Lower lobe of right lung (tissue), 2 donors: ENCODE data around the gene B3GNT5. TPM values are rescaled to one million over a fixed set of nuclear protein-coding genes. Genes with fewer than 3 reads are reported as not detected.

Experiments
- ATAC-seq, 2 donors: fragments of 200-7000 bp; cut with Tn5 transposase; one replicate each; pipeline ENCODE4 v1.9.1; 2020 to 2022; ENCODE audit warnings: mild to moderate bottlenecking in 2 of 2, moderate library complexity in 2 of 2
- DNase-seq: peaks from one replicate; pipeline ENCODE4 v3.0.0-alpha.2; 2020
- H3K27ac ChIP-seq: fragments of 200-600 bp; one replicate; pipeline ENCODE4 v1.8.0; 2022
- H3K27me3 ChIP-seq: fragments of 200-600 bp; one replicate; pipeline ENCODE4 v1.8.0; 2022; ENCODE audit warnings: low read depth
- H3K36me3 ChIP-seq: fragments of 200-600 bp; one replicate; pipeline ENCODE4 v1.8.0; 2022; ENCODE audit warnings: mild to moderate bottlenecking
- H3K4me1 ChIP-seq: fragments of 200-600 bp; one replicate; pipeline ENCODE4 v1.8.0; 2022
- H3K4me3 ChIP-seq: fragments of 200-600 bp; one replicate; pipeline ENCODE4 v1.8.0; 2022; ENCODE audit warnings: mild to moderate bottlenecking
- H3K9me3 ChIP-seq: fragments of 200-600 bp; one replicate; pipeline ENCODE4 v1.8.0; 2022
- CTCF ChIP-seq: fragments of 200-600 bp; IDR thresholded peaks from one replicate; pipeline ENCODE4 v1.8.0; 2022; ENCODE audit warnings: antibody characterized with exemption, mild to moderate bottlenecking
- intact Hi-C: fragments of 100-400 bp; cut with DNase I; formaldehyde crosslinking; loops from one replicate; pipeline ENCODE4 v1.11.0; 2022
- total RNA-seq: library from RNA; stranded (reverse); fragmentation: NEBNext Ultra II Directional; extraction: Animal tissue kit (Norgen Biotek cat#: 25700); gene quantifications from one replicate; pipeline ENCODE4 v1.2.1, GENCODE V29; 2021
- donor health status: DM: no; HTN: yes; CAD: no; lungs with severe emphysema.

Gene B3GNT5
- total RNA-seq, 1 donor from 2014 or later = 30.8 TPM

- no peak for TF ChIP-seq CTCF
- peaks cover 21% of the 10 kb centered on the region for H3K4me1 ChIP-seq
- ATAC-seq (no peak), DNase-seq (no peak)
- peaks cover 19% of the 10 kb centered on the region for H3K36me3 ChIP-seq
- intact Hi-C loops = no loop called here
- no peaks in the 10 kb centered on the region for H3K27me3 ChIP-seq
- H3K27ac ChIP-seq = no peak overlapping the region
- no peaks in the 10 kb centered on the region for H3K9me3 ChIP-seq
- H3K4me3 ChIP-seq = no peak overlapping the region
These were observed 19.7 kb downstream of the B3GNT5 start for GRCh38 chr3:183272791-183273190.

- H3K9me3 ChIP-seq = no peaks in the 10 kb centered on the region
- intact Hi-C loops = no loop called here
- DNase-seq = no peak
- no peaks in the 10 kb centered on the region for H3K27me3 ChIP-seq
- peaks cover 18% of the 10 kb centered on the region for H3K4me1 ChIP-seq
- no peak overlapping the region for H3K4me3 ChIP-seq
- H3K27ac ChIP-seq = no peak overlapping the region
- ATAC-seq = no peak
- peaks cover 17% of the 10 kb centered on the region for H3K36me3 ChIP-seq
- TF ChIP-seq CTCF = no peak
These were observed 21.6 kb downstream of the B3GNT5 start for GRCh38 chr3:183274609-183275008.

GRCh38 chr3:183275418-183275817 lies 22.4 kb downstream of the B3GNT5 start:
- Histone ChIP-seq H3K36me3 (peaks cover 9% of the 10 kb centered on the region), H3K4me3 (no peak overlapping the region), H3K4me1 (peaks cover 18% of the 10 kb centered on the region), H3K9me3 (no peaks in the 10 kb centered on the region), H3K27ac (no peak overlapping the region), H3K27me3 (no peaks in the 10 kb centered on the region)
- DNase-seq = no peak
- no peak for TF ChIP-seq CTCF
- intact Hi-C loops = no loop called here
- ATAC-seq = peak; percentile 70

GRCh38 chr3:183275937-183276336 lies 22.9 kb downstream of the B3GNT5 start:
- H3K27me3 ChIP-seq = no peaks in the 10 kb centered on the region
- TF ChIP-seq CTCF = no peak
- ATAC-seq (peak in 1 of 2 donors; percentile 40), DNase-seq (no peak)
- no peak overlapping the region for H3K27ac ChIP-seq
- no peaks in the 10 kb centered on the region for H3K9me3 ChIP-seq
- intact Hi-C loops = no loop called here
- H3K4me1 ChIP-seq = peaks cover 18% of the 10 kb centered on the region
- H3K4me3 ChIP-seq = no peak overlapping the region
- peaks cover 6% of the 10 kb centered on the region for H3K36me3 ChIP-seq

GRCh38 chr3:183277260-183277659 lies 24.2 kb downstream of the B3GNT5 start:
- Histone ChIP-seq H3K4me1 (peaks cover 18% of the 10 kb centered on the region), H3K27ac (no peak overlapping the region), H3K9me3 (no peaks in the 10 kb centered on the region), H3K4me3 (no peak overlapping the region), H3K36me3 (no peaks in the 10 kb centered on the region), H3K27me3 (no peaks in the 10 kb centered on the region)
- TF ChIP-seq CTCF = no peak
- DNase-seq (no peak), ATAC-seq (no peak)
- intact Hi-C loops = no loop called here

GRCh38 chr3:183278479-183279088 lies 25.5 kb downstream of the B3GNT5 start:
- intact Hi-C loops = no loop called here
- DNase-seq (no peak), ATAC-seq (no peak)

More at GRCh38 chr3:183278479-183279088, 25.5 kb downstream of the B3GNT5 start:
- H3K27ac ChIP-seq = no peak overlapping the region
- H3K9me3 ChIP-seq = no peaks in the 10 kb centered on the region
- H3K4me1 ChIP-seq = peaks cover 18% of the 10 kb centered on the region
- no peaks in the 10 kb centered on the region for H3K36me3 ChIP-seq
- no peak for TF ChIP-seq CTCF
- no peak overlapping the region for H3K4me3 ChIP-seq
- no peaks in the 10 kb centered on the region for H3K27me3 ChIP-seq
